ENCODE results near the gene GPSM3. TPM values are rescaled to one million over a fixed set of nuclear protein-coding genes. Genes with fewer than 3 reads are reported as not detected.
"Not testable (repeated sequence)": the region's sequence is repeated elsewhere in the genome, so short reads cannot be mapped to it uniquely, and the experiment has no call there.

The GPSM3 gene
- total RNA-seq, 1 experiment from 2014 or later: 5.4 TPM

DNA sequence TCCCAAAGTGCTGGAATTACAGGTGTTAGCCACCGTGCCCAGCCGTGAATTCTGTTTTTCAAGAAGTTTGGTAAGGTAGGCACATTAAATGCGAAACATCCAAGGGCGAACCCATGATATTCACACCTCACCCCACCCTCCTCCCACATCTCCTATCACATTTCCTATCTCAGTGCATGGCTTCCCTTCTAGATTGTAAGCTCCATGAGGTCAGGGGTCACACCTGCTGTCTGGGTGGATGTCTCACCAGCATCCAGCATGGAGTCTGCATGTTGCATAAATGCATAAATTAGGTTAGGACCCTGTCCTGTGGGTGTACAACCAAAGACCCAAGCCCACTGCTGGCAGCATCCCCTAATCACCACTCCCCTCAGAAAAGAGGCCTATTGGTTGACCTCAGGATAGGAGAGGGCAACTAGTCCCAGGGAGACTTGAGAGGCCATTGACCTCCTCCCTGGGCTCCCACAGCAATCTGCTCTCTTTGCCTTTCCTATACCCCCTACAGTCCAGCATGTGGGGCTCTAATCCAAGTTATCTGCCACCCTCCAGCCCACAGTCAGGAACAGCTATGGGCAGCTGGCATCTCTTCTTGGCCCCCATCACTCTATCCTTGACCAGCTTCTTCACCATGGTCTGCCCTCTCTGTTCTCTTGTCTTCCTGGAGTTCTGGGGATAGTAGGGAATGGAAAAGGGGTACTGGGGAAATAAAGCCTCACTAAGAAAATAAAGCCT lies 44.9 kb downstream of the GPSM3 start:
- DNase-seq (ENCODE audit: low read depth, low spot score): no peak
- in situ Hi-C loops (cut with HindIII; ENCODE audit: low pct_unique_long_range_greater_than_20kb, low sequenced_read_pairs): no loop called here

DNA sequence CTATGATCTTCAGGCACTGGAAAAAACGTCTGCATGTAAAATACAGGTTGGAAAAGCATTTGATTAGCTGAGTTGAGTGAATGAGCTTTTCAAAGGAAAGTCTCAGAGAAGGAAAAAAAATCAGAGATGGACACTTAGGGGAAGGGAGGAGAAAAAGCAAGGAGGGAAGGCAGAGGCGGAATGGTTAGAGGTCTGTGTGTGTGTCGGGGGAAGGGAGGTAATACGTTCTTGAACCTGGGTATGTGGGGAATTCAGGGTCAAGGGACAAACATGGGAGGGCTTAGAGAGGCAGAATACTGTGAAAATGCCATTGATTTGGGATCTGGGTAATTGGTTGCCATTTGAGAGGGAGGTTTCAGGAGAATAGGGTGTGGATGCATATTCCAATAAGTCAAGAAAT lies 45.8 kb downstream of the GPSM3 start:
- DNase-seq (ENCODE audit: low read depth, low spot score): no peak
- in situ Hi-C loops (cut with HindIII; ENCODE audit: low pct_unique_long_range_greater_than_20kb, low sequenced_read_pairs): no loop called here

DNA sequence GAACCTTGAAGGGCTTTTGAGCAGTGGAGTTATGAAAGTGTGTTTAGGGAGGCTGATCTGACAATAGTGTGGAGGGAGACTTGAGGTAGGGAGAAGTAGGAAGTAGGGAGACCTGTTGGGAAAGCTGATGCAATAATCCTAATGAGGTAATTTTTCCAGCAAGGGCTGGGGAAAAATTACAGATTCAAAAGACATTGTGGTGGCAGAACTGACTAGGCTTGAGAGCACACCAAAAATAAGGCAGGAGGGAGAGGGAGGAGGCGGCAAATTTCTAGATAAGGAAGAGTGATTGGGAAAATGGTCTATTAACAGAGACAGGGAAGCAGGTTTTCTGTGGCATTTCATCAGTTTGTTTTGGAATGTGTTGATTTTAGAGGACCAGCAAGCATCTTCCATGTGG lies 46.2 kb downstream of the GPSM3 start:
- in situ Hi-C loops (cut with HindIII; ENCODE audit: low pct_unique_long_range_greater_than_20kb, low sequenced_read_pairs): no loop called here
- DNase-seq (ENCODE audit: low read depth, low spot score): no peak

DNA sequence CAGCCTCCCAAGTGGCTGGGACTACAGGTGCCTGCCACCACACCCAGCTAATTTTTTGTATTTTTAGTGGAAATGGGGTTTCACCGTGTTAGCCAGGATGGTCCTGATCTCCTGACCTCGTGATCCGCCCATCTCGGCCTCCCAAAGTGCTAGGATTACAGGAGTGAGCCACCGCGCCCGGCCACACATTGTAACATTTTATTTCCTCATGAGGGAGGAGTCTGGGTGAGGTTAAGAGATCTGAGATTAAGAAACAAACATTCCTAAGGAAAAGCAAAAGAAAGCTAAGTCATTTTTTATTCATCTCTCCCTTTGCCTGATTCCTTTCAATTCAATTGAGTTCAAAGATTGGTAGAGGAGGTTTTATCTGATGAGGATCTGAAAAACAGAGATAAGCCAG lies 48.2 kb downstream of the GPSM3 start:
- in situ Hi-C loops (cut with HindIII; ENCODE audit: low pct_unique_long_range_greater_than_20kb, low sequenced_read_pairs); DNase-seq (ENCODE audit: low read depth, low spot score): not testable (repeated sequence)

Small RNA genes within 50 kb of the gene (small RNA-seq; reads per million reads assigned to genes)
- gene AL662884.1 (0 reads per million in 2 experiments), gene MIR6833 (0 to 0.02 reads per million in 2 experiments)

Other genes starting within 250 kb of the GPSM3 start
- not detected in 2 replicates for gene CFB, start 246.5 kb downstream of the GPSM3 start, total RNA-seq (2014; rRNA removed; shearing (Covaris generic))
- 81.9 and 91.0 TPM in 2 replicates for gene NELFE, start 233.7 kb downstream of the GPSM3 start, total RNA-seq (2014; rRNA removed; shearing (Covaris generic))
- gene SKIC2, start 233.5 kb downstream of the GPSM3 start, total RNA-seq (2014; rRNA removed; shearing (Covaris generic)): 21.4 and 28.3 TPM in 2 replicates
- gene DXO, start 220.5 kb downstream of the GPSM3 start, total RNA-seq (2014; rRNA removed; shearing (Covaris generic)): 5.2 and 9.2 TPM in 2 replicates
- 1.6 and 2.2 TPM in 2 replicates for gene C4A, start 210.6 kb downstream of the GPSM3 start, total RNA-seq (2014; rRNA removed; shearing (Covaris generic))
- 0.45 and 2.2 TPM in 2 replicates for gene C4B, start 177.8 kb downstream of the GPSM3 start, total RNA-seq (2014; rRNA removed; shearing (Covaris generic))
- gene CYP21A2, start 154.2 kb downstream of the GPSM3 start, total RNA-seq (2014; rRNA removed; shearing (Covaris generic)): not detected in 2 replicates
- gene TNXB, start 83.3 kb downstream of the GPSM3 start, total RNA-seq (2014; rRNA removed; shearing (Covaris generic)): 0.37 TPM in 1 of 2 replicates, not detected in the other
- 15.1 and 15.3 TPM in 2 replicates for gene ATF6B, start 64.4 kb downstream of the GPSM3 start, total RNA-seq (2014; rRNA removed; shearing (Covaris generic))
- gene FKBPL, start 62.4 kb downstream of the GPSM3 start, total RNA-seq (2014; rRNA removed; shearing (Covaris generic)): 8.1 and 8.7 TPM in 2 replicates
- 0.16 and 0.21 TPM in 2 replicates for gene PRRT1, start 40.7 kb downstream of the GPSM3 start, total RNA-seq (2014; rRNA removed; shearing (Covaris generic))
- gene PPT2, start 38.5 kb downstream of the GPSM3 start, total RNA-seq (2014; rRNA removed; shearing (Covaris generic)): 73.5 and 109 TPM in 2 replicates
- 11.4 and 15.0 TPM in 2 replicates for gene EGFL8, start 28.0 kb downstream of the GPSM3 start, total RNA-seq (2014; rRNA removed; shearing (Covaris generic))
- gene AGPAT1, start 16.6 kb downstream of the GPSM3 start, total RNA-seq (2014; rRNA removed; shearing (Covaris generic)): 77.8 and 85.2 TPM in 2 replicates
- gene RNF5, start 14.2 kb downstream of the GPSM3 start, total RNA-seq (2014; rRNA removed; shearing (Covaris generic)): 23.9 and 29.5 TPM in 2 replicates
- gene AGER, start 8.4 kb downstream of the GPSM3 start, total RNA-seq (2014; rRNA removed; shearing (Covaris generic)): 0.35 and 0.85 TPM in 2 replicates
- gene PBX2, start 2.4 kb downstream of the GPSM3 start, total RNA-seq (2014; rRNA removed; shearing (Covaris generic)): 16.7 and 17.7 TPM in 2 replicates
- 1.7 TPM in 2 replicates for gene NOTCH4, start 31.4 kb upstream of the GPSM3 start, total RNA-seq (2014; rRNA removed; shearing (Covaris generic))
- gene TSBP1, start 179.3 kb upstream of the GPSM3 start, total RNA-seq (2014; rRNA removed; shearing (Covaris generic)): not detected in 2 replicates
- gene BTNL2, start 214.5 kb upstream of the GPSM3 start, total RNA-seq (2014; rRNA removed; shearing (Covaris generic)): not detected in 2 replicates
- gene HLA-DRA, start 247.2 kb upstream of the GPSM3 start, total RNA-seq (2014; rRNA removed; shearing (Covaris generic)): 5.7 and 10.0 TPM in 2 replicates